Stimulated activated naive CD8-positive, alpha-beta T cell treated with anti-CD3 and anti-CD28 coated beads, Interleukin-15, amount 100 ng/mL, for 72 hours (primary cell): ENCODE results near the gene TBC1D3.
"Not testable (repeated sequence)": the region's sequence is repeated elsewhere in the genome, so short reads cannot be mapped to it uniquely, and the experiment has no call there.

Experiments
- ATAC-seq: fragments of 150-1000 bp; cut with Tn5 transposase; 2 replicates; pipeline ENCODE4 v1.10.0; 2021; ENCODE audit warnings: mild to moderate bottlenecking, moderate library complexity
- DNase-seq, 2 donors: peaks; one replicate each; pipeline ENCODE4 v3.0.0; 2021 to 2022
- H3K27ac Mint-ChIP-seq, 2 donors: one replicate each; pipeline ENCODE4 v1.8.0; 2022; ENCODE audit warnings: mild to moderate bottlenecking in 2 of 2, mixed read lengths in 2 of 2, moderate library complexity in 2 of 2
- H3K27me3 Mint-ChIP-seq: one replicate; pipeline ENCODE4 v1.8.0; 2022; ENCODE audit warnings: mixed read lengths
- H3K4me1 Mint-ChIP-seq: one replicate; pipeline ENCODE4 v1.8.0; 2022; ENCODE audit warnings: mild to moderate bottlenecking, mixed read lengths
- H3K4me3 Mint-ChIP-seq, 2 donors: one replicate each; pipeline ENCODE4 v1.8.0; 2022; ENCODE audit warnings: mild to moderate bottlenecking in 2 of 2, mixed read lengths in 2 of 2, moderate library complexity in 1 of 2
- H3K9me3 Mint-ChIP-seq, 2 donors: one replicate each; pipeline ENCODE4 v1.8.0; 2022; ENCODE audit warnings: mixed read lengths in 2 of 2

The TBC1D3 gene

GRCh38 chr17:38192455-38192854 is at the start of gene TBC1D3:
Gene TBC1D3 (minus strand): TSS chr17:38192555. CDS start chr17:38191029, 1,526 bp downstream.
- not testable (repeated sequence) for DNase-seq, H3K4me3 Mint-ChIP-seq, H3K4me1 Mint-ChIP-seq, H3K27me3 Mint-ChIP-seq, H3K27ac Mint-ChIP-seq, H3K9me3 Mint-ChIP-seq, ATAC-seq

GRCh38 chr17:38232790-38233189 is 40.4 kb upstream of the TBC1D3 start:
- not testable (repeated sequence) for H3K4me1 Mint-ChIP-seq, H3K9me3 Mint-ChIP-seq, H3K27ac Mint-ChIP-seq, DNase-seq, ATAC-seq, H3K27me3 Mint-ChIP-seq, H3K4me3 Mint-ChIP-seq

- not testable (repeated sequence) for H3K27ac Mint-ChIP-seq, DNase-seq, ATAC-seq, H3K4me1 Mint-ChIP-seq, H3K9me3 Mint-ChIP-seq, H3K4me3 Mint-ChIP-seq, H3K27me3 Mint-ChIP-seq
Observed at GRCh38 chr17:38225844-38226495, 33.6 kb upstream of the TBC1D3 start.

GRCh38 chr17:38220867-38221266 is 28.5 kb upstream of the TBC1D3 start:
- peak; percentile 80 for ATAC-seq
- H3K27me3 Mint-ChIP-seq, DNase-seq, H3K9me3 Mint-ChIP-seq, H3K4me1 Mint-ChIP-seq, H3K27ac Mint-ChIP-seq, H3K4me3 Mint-ChIP-seq: not testable (repeated sequence)

GRCh38 chr17:38200271-38200670 is 7.9 kb upstream of the TBC1D3 start:
- H3K27ac Mint-ChIP-seq, H3K4me3 Mint-ChIP-seq, H3K27me3 Mint-ChIP-seq, H3K9me3 Mint-ChIP-seq, DNase-seq, H3K4me1 Mint-ChIP-seq, ATAC-seq: not testable (repeated sequence)

- H3K27ac Mint-ChIP-seq, ATAC-seq, H3K9me3 Mint-ChIP-seq, H3K27me3 Mint-ChIP-seq, H3K4me1 Mint-ChIP-seq, H3K4me3 Mint-ChIP-seq: not testable (repeated sequence)
- DNase-seq: peak; percentile 0 to 7
Observed at GRCh38 chr17:38134860-38135259, 57.5 kb downstream of the TBC1D3 start.
